Keratinocyte (primary cell): ENCODE results near the gene GJC1.

Experiments used
- EZH2 ChIP-seq: IDR thresholded peaks from one replicate; pipeline ENCODE4 v1.6.1; 2012; ENCODE audit warnings: inconsistent platforms, mild to moderate bottlenecking, low read length, moderate library complexity
- TF ChIP-seq, protein P1 (sequence below), 3 experiments: IDR thresholded peaks in 1 of 3; conservative IDR thresholded peaks in 1 of 3; optimal IDR thresholded peaks in 1 of 3; 2 replicates in 2 of 3; 3 replicates in 1 of 3; pipeline versions ENCODE3 to v1.5.1; 2011; ENCODE audit warnings: low read length in 3 of 3, mild to moderate bottlenecking in 3 of 3, moderate library complexity in 2 of 3, control low read depth in 1 of 3, inconsistent platforms in 1 of 3; ENCODE audit not compliant: insufficient read depth in 2 of 3; ENCODE audit errors: extremely low read depth in 1 of 3

DNA sequence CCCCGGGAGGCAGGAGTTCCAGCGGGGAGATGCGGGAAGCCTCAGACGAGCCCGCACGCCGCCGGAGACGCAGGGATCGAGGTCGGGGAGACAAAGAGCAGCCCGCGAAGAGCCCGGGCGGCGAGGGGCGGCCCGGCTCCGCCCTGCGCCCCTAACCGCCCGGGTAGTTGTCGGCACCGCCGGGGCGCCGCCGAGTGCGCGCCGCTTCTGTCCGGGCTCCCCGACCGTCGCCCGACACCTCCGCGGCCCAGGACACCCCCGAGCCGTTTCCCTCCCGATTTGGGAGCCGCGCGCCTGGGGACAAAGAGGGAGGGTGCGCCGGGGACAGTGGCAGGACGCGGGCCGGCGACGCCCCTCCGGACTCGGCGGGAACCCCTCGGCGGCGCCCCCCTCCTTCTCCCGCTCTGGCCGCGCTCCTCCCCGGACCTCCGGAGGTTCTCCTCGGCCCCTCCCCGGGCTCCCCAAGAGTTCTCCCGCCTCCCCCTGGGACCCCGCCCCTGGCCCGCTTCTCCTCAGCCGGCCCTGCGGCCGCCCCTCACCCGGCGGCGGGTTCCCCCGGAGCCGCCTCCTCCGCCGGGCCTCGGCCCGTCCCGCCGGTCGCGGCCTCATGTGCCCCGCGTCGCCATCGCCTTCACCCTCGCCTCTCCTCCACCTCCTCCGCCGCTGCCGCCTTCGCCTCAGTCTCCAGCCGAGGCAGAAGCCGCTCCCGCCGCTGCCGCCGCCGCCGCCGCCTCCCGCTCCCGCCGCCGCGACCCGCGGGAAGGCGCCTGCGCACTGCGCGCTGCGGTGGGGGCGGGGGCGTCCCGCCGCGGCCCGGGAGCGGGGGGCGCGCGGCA lies at the start of gene GJC1:
- TF ChIP-seq, protein P1, sequence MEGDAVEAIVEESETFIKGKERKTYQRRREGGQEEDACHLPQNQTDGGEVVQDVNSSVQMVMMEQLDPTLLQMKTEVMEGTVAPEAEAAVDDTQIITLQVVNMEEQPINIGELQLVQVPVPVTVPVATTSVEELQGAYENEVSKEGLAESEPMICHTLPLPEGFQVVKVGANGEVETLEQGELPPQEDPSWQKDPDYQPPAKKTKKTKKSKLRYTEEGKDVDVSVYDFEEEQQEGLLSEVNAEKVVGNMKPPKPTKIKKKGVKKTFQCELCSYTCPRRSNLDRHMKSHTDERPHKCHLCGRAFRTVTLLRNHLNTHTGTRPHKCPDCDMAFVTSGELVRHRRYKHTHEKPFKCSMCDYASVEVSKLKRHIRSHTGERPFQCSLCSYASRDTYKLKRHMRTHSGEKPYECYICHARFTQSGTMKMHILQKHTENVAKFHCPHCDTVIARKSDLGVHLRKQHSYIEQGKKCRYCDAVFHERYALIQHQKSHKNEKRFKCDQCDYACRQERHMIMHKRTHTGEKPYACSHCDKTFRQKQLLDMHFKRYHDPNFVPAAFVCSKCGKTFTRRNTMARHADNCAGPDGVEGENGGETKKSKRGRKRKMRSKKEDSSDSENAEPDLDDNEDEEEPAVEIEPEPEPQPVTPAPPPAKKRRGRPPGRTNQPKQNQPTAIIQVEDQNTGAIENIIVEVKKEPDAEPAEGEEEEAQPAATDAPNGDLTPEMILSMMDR (optimal IDR thresholded peaks at IDR 0.05 in 1 of 3, IDR thresholded peaks at IDR 0.05 in 1 of 3, conservative IDR thresholded peaks at IDR 0.05 in 1 of 3; ENCODE audit: extremely low read depth in 1 of 3, insufficient read depth in 2 of 3, low read length in 3 of 3), result no peak
- TF ChIP-seq EZH2, result no peak
